Measurements from ENCODE around the gene MORN4.
A peak's percentile ranks its signal among the peaks of the same experiment; 100 is the strongest.

The MORN4 gene

GRCh38 chr10:97573021-97573420 is 60.3 kb downstream of the MORN4 start:
- TF ChIP-seq, protein P1, sequence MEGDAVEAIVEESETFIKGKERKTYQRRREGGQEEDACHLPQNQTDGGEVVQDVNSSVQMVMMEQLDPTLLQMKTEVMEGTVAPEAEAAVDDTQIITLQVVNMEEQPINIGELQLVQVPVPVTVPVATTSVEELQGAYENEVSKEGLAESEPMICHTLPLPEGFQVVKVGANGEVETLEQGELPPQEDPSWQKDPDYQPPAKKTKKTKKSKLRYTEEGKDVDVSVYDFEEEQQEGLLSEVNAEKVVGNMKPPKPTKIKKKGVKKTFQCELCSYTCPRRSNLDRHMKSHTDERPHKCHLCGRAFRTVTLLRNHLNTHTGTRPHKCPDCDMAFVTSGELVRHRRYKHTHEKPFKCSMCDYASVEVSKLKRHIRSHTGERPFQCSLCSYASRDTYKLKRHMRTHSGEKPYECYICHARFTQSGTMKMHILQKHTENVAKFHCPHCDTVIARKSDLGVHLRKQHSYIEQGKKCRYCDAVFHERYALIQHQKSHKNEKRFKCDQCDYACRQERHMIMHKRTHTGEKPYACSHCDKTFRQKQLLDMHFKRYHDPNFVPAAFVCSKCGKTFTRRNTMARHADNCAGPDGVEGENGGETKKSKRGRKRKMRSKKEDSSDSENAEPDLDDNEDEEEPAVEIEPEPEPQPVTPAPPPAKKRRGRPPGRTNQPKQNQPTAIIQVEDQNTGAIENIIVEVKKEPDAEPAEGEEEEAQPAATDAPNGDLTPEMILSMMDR (IDR thresholded peaks at IDR 0.05; ENCODE audit: low read depth, low read length) = no peak
- no peak for DNase-seq (ENCODE audit: extremely low read depth, low read depth)

- TF ChIP-seq, protein P1 (IDR thresholded peaks at IDR 0.05; ENCODE audit: low read depth, low read length) = peak; percentile 94
- no peak for DNase-seq (ENCODE audit: extremely low read depth, low read depth)
These were observed 60.9 kb downstream of the MORN4 start, which contains the start of gene ANKRD2 for GRCh38 chr10:97572214-97572989. ANKRD2 (plus strand) TSS chr10:97572779; CDS start chr10:97572789, 10 bp downstream.

DNA sequence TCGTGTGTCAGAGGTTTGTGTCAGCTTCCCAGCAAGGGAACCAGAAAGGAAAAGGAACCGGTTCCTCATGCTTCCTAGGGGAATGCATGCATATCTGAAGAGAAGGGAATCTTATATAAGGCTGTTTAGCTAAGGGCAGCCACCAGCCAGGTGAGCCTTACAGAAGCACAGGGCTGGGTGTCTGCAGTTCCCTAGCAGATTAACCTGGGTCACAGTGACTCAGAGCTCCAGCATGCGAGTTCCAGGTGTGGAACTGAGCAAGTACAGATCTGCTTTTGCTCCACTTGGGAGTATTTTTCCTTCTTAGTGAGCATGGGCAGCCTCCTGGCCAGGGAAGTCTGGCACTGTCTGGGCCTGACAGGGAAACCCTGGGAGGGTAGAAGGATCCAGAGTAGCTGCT is 61.7 kb downstream of the MORN4 start:
- no peak for DNase-seq (ENCODE audit: extremely low read depth, low read depth)
- TF ChIP-seq, protein P1 (IDR thresholded peaks at IDR 0.05; ENCODE audit: low read depth, low read length) = no peak

- TF ChIP-seq, protein P1 (IDR thresholded peaks at IDR 0.05; ENCODE audit: low read depth, low read length) = no peak
- DNase-seq (ENCODE audit: extremely low read depth, low read depth) = no peak
These were observed 62.4 kb downstream of the MORN4 start for GRCh38 chr10:97570789-97571471.

DNA sequence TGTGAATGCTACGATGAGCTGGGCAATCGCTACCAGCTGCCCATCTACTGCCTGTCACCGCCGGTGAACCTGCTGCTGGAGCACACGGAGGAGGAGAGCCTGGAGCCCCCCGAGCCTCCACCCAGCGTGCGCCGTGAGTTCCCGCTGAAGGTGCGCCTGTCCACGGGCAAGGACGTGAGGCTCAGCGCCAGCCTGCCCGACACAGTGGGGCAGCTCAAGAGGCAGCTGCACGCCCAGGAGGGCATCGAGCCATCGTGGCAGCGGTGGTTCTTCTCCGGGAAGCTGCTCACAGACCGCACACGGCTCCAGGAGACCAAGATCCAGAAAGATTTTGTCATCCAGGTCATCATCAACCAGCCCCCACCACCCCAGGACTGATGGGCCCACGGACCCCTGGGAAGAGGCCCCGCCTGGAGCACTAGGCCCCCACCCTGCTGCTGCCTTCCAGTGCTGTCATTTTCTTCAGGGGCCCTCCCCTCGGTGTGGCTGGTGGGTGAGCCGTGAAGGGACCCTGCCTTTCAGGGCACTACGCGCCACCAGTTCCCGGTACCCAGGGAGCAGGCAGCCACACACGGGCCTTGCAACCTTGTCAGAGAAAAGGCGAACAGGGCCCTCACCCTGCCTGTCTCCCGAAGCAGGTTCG is 63.0 kb downstream of the MORN4 start:
- DNase-seq (ENCODE audit: extremely low read depth, low read depth) = no peak
- TF ChIP-seq, protein P1 (IDR thresholded peaks at IDR 0.05; ENCODE audit: low read depth, low read length) = no peak

DNA sequence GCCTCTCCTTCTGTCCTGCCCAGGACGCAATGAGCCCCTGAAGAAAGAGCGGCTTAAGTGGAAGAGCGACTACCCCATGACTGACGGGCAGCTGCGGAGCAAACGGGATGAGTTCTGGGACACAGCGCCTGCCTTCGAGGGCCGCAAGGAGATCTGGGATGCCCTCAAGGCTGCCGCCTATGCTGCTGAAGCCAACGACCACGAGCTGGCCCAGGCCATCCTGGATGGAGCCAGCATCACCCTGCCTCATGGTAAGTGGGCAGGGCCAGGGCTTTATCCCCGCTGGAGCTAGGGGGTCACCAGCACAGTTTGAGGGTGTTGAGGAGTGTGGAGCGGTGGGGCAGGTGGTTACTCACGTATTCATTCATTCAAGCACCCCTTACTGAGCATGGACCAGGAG is 65.4 kb downstream of the MORN4 start:
- DNase-seq (ENCODE audit: extremely low read depth, low read depth) = no peak
- TF ChIP-seq, protein P1 (IDR thresholded peaks at IDR 0.05; ENCODE audit: low read depth, low read length) = no peak

Data from AG09319 (cell line).